Activated CD4-positive, alpha-beta T cell treated with anti-CD3 and anti-CD28 coated beads for 1 hour (primary cell): ENCODE data around the gene CCDC12.

ENCODE experiments used
- DNase-seq: peaks from one replicate; pipeline ENCODE4 v3.0.0-alpha.2; 2020

Gene CCDC12

GRCh38 chr3:46888705-46889104, 87.8 kb downstream of the CCDC12 start:
- no peak for DNase-seq

- no peak for DNase-seq
These were observed 88.5 kb downstream of the CCDC12 start for GRCh38 chr3:46887980-46888494.

GRCh38 chr3:46885612-46886011, 90.9 kb downstream of the CCDC12 start:
- no peak for DNase-seq

- DNase-seq: no peak
These were observed 91.6 kb downstream of the CCDC12 start for GRCh38 chr3:46884929-46885328.

GRCh38 chr3:46884427-46884826, 92.1 kb downstream of the CCDC12 start:
- DNase-seq: no peak

GRCh38 chr3:46883830-46884185, 92.7 kb downstream of the CCDC12 start:
- DNase-seq: no peak

- no peak for DNase-seq
These were observed 93.3 kb downstream of the CCDC12 start for GRCh38 chr3:46883054-46883829.

GRCh38 chr3:46882377-46883053, 94.0 kb downstream of the CCDC12 start:
- DNase-seq: no peak

GRCh38 chr3:46881596-46882376, 94.8 kb downstream of the CCDC12 start:
- DNase-seq: no peak

GRCh38 chr3:46880884-46881595, 95.5 kb downstream of the CCDC12 start:
- no peak for DNase-seq

GRCh38 chr3:46878781-46879436, 97.6 kb downstream of the CCDC12 start:
- DNase-seq: no peak

- DNase-seq: no peak
These were observed 99.0 kb downstream of the CCDC12 start, which contains the start of gene PTH1R for GRCh38 chr3:46877406-46878125. Gene PTH1R, plus strand, starts transcription at chr3:46877721. Its CDS starts 5,839 bp downstream, at chr3:46883560.

- no peak for DNase-seq
These were observed 99.9 kb downstream of the CCDC12 start for GRCh38 chr3:46876313-46877300.

- no peak for DNase-seq
These were observed 101.0 kb downstream of the CCDC12 start for GRCh38 chr3:46875560-46875959.

- DNase-seq: no peak
These were observed 102.1 kb downstream of the CCDC12 start for GRCh38 chr3:46874430-46874829.

- no peak for DNase-seq
These were observed 103.0 kb downstream of the CCDC12 start for GRCh38 chr3:46873521-46873920.
